Hepatocyte (in vitro differentiated cells): Measurements from ENCODE around the gene POLR1C. TPM values are rescaled to one million over a fixed set of nuclear protein-coding genes. Genes with fewer than 3 reads are reported as not detected.

Source experiments
- DNase-seq: peaks from one replicate; pipeline ENCODE4 v3.0.0-alpha.2; 2016; ENCODE audit warnings: low spot score
- H2AFZ ChIP-seq: fragments of 200-600 bp; sonication (generic); 2 replicates; pipeline ENCODE4 v1.6.0; 2016; ENCODE audit warnings: antibody characterized with exemption, mild to moderate bottlenecking
- H3K27ac ChIP-seq: fragments of 200-600 bp; sonication (generic); 2 replicates; pipeline ENCODE4 v1.5.1; 2016; ENCODE audit warnings: mild to moderate bottlenecking
- H3K27me3 ChIP-seq: fragments of 200-600 bp; sonication (generic); 2 replicates; pipeline ENCODE4 v1.6.1; 2016
- H3K36me3 ChIP-seq: fragments of 200-600 bp; sonication (generic); replicated peaks from 2 replicates; pipeline ENCODE4 v1.5.1; 2016; ENCODE audit warnings: low read depth; ENCODE audit not compliant: insufficient read depth
- H3K4me1 ChIP-seq: fragments of 200-600 bp; sonication (generic); 2 replicates; pipeline ENCODE4 v1.5.1; 2016; ENCODE audit warnings: mild to moderate bottlenecking, moderate library complexity; ENCODE audit not compliant: insufficient read depth
- H3K4me2 ChIP-seq: fragments of 200-600 bp; sonication (generic); 2 replicates; pipeline ENCODE4 v1.6.0; 2016
- H3K4me3 ChIP-seq: fragments of 200-600 bp; sonication (generic); 2 replicates; pipeline ENCODE4 v1.5.1; 2016; ENCODE audit warnings: mild to moderate bottlenecking
- H3K79me2 ChIP-seq: fragments of 200-600 bp; sonication (generic); 2 replicates; pipeline ENCODE4 v1.6.0; 2017; ENCODE audit warnings: mild to moderate bottlenecking
- H3K9me2 ChIP-seq: fragments of 200-600 bp; sonication (generic); replicated peaks from 2 replicates; pipeline ENCODE4 v1.6.0; 2017; ENCODE audit warnings: mild to moderate bottlenecking; ENCODE audit not compliant: insufficient read depth
- H3K9me3 ChIP-seq: fragments of 200-600 bp; sonication (generic); 2 replicates; pipeline ENCODE4 v1.5.1; 2016; ENCODE audit warnings: low read depth, mild to moderate bottlenecking
- H4K20me1 ChIP-seq: fragments of 200-600 bp; sonication (generic); 2 replicates; pipeline ENCODE4 v1.6.0; 2016; ENCODE audit warnings: mild to moderate bottlenecking; ENCODE audit not compliant: insufficient read depth, poor library complexity, severe bottlenecking
- CTCF ChIP-seq: fragments of 200-600 bp; sonication (generic); IDR thresholded peaks from 2 replicates; pipeline ENCODE4 v1.5.1; 2016; ENCODE audit warnings: antibody characterized with exemption, mild to moderate bottlenecking; ENCODE audit not compliant: poor library complexity
- EZH2 ChIP-seq: fragments of 200-600 bp; sonication (generic); IDR thresholded peaks from 2 replicates; pipeline ENCODE4 v1.6.1; 2016; ENCODE audit warnings: antibody characterized with exemption, mild to moderate bottlenecking, borderline replicate concordance
- EZH2phosphoT487 ChIP-seq: fragments of 200-600 bp; sonication (generic); IDR thresholded peaks from one replicate; pipeline ENCODE4 v1.6.1; 2018; ENCODE audit warnings: antibody characterized with exemption, mild to moderate bottlenecking, low read depth, moderate library complexity; ENCODE audit not compliant: unreplicated experiment, severe bottlenecking
- WGBS: methylation state at CpG from one replicate; pipeline ENCODE4 v1.1.6; 2016; ENCODE audit warnings: low lambda C conversion rate; ENCODE audit errors: missing lambda C conversion rate; 5-methylcytosine and 5-hydroxymethylcytosine counted together
- polyA plus RNA-seq: library from polyadenylated mRNA; unstranded; fragments of >200 nt; fragmentation: Nextera tagmentation; extraction: Ambion mirVana; gene quantifications from 2 replicates; pipeline ENCODE4 v1.2.1, GENCODE V29; 2016
- total RNA-seq: library from RNA; depleted of rRNA; stranded (reverse); fragments of >200 nt; gene quantifications from 2 replicates; pipeline ENCODE4 v1.2.3, GENCODE V29; 2014

The POLR1C gene
- total and polyA plus RNA-seq, 2 experiments from 2014 or later: 26.1 to 36.2 TPM

GRCh38 chr6:43488667-43489276, 28.1 kb upstream of the POLR1C start:
- Histone ChIP-seq H3K4me1 (peaks cover 23% of the 10 kb centered on the region), H3K9me2 (no peaks in the 10 kb centered on the region), H3K9me3 (no peaks in the 10 kb centered on the region), H3K4me2 (no peak overlapping the region), H3K4me3 (no peak overlapping the region), H3K36me3 (no peaks in the 10 kb centered on the region), H3K27ac (no peak overlapping the region), H4K20me1 (peaks cover 39% of the 10 kb centered on the region), H3K27me3 (no peaks in the 10 kb centered on the region), H3K79me2 (peaks cover 64% of the 10 kb centered on the region), H2AFZ (no peak overlapping the region)
- WGBS: 67% methylated on average over 3 of the region's 4 CpGs
- DNase-seq: no peak
- TF ChIP-seq CTCF (no peak), EZH2 (no peak), EZH2phosphoT487 (no peak)

GRCh38 chr6:43489277-43490072, 27.4 kb upstream of the POLR1C start:
- no peak for TF ChIP-seq EZH2
- no peak for TF ChIP-seq EZH2phosphoT487
- no peak for TF ChIP-seq CTCF
- no peak for DNase-seq
- 84% methylated on average over 12 of the region's 12 CpGs for WGBS
- H3K79me2 ChIP-seq: peaks cover 57% of the 10 kb centered on the region
- peaks cover 24% of the 10 kb centered on the region for H3K4me1 ChIP-seq
- no peaks in the 10 kb centered on the region for H3K27me3 ChIP-seq
- H2AFZ ChIP-seq: no peak overlapping the region
- H3K9me3 ChIP-seq: no peaks in the 10 kb centered on the region
- H3K36me3 ChIP-seq: no peaks in the 10 kb centered on the region
- H3K27ac ChIP-seq: no peak overlapping the region
- H3K9me2 ChIP-seq: no peaks in the 10 kb centered on the region
- H4K20me1 ChIP-seq: peaks cover 39% of the 10 kb centered on the region
- H3K4me2 ChIP-seq: no peak overlapping the region
- no peak overlapping the region for H3K4me3 ChIP-seq

- peaks cover 57% of the 10 kb centered on the region for H3K79me2 ChIP-seq
Observed at GRCh38 chr6:43490523-43490939, 26.4 kb upstream of the POLR1C start.

More at GRCh38 chr6:43490523-43490939, 26.4 kb upstream of the POLR1C start:
- Histone ChIP-seq H3K9me3 (no peaks in the 10 kb centered on the region), H3K36me3 (no peaks in the 10 kb centered on the region), H4K20me1 (peaks cover 35% of the 10 kb centered on the region), H3K4me1 (peaks cover 32% of the 10 kb centered on the region), H3K9me2 (no peaks in the 10 kb centered on the region), H3K27ac (no peak overlapping the region), H2AFZ (no peak overlapping the region), H3K27me3 (no peaks in the 10 kb centered on the region), H3K4me3 (no peak overlapping the region), H3K4me2 (no peak overlapping the region)
- WGBS: 78% methylated on average over 6 of the region's 6 CpGs
- DNase-seq: no peak
- TF ChIP-seq CTCF (no peak), EZH2phosphoT487 (no peak), EZH2 (no peak)
